ENCODE data around the gene NID1. TPM values are rescaled to one million over a fixed set of nuclear protein-coding genes. Genes with fewer than 3 reads are reported as not detected.
A peak's percentile ranks its signal among the peaks of the same experiment; 100 is the strongest.
"Not testable (repeated sequence)": the region's sequence is repeated elsewhere in the genome, so short reads cannot be mapped to it uniquely, and the experiment has no call there.

The NID1 gene
- total RNA-seq, 8 experiments from 2014 or later: 5.1 to 271 (median 8.9) TPM

DNA sequence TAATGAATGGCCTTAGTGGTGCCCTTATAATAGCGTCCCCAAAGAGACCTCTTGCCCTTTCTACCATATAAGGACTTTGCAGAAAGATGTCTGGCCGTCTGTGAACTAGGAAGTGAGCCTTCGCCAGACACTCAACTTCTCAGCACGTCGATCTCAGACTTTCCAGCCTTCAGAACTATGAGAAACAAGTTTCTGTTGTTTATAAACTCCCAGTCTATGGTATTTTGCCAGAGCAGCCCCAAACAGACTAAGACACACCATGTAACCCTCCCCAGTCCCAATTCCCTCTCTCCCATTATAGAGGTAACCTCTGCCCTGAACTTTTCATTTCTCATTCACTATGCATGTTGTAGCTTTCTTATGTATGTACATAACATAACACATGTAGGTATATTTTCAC is 55.7 kb downstream of the NID1 start:
- H3K4me1 ChIP-seq (replicated peaks in 1 of 2): no peaks in the 10 kb centered on the region
- H3K4me3 ChIP-seq: no peak overlapping the region
- 79 to 91% (median 81%) methylated on average over 2 to 5 of the region's 5 CpGs; no CpG with 5 or more reads in 5 of the 10 experiments for WGBS, 10 experiments
- in situ Hi-C loops (cut with MboI; ENCODE audit: low pct_unique_long_range_greater_than_20kb in 2 of 9, low sequenced_read_pairs in 9 of 9, unreplicated experiment in 9 of 9): no loop called here
- no peak overlapping the region for H3K27ac ChIP-seq
- ATAC-seq (replicated peaks in 6 of 8): no peak

DNA sequence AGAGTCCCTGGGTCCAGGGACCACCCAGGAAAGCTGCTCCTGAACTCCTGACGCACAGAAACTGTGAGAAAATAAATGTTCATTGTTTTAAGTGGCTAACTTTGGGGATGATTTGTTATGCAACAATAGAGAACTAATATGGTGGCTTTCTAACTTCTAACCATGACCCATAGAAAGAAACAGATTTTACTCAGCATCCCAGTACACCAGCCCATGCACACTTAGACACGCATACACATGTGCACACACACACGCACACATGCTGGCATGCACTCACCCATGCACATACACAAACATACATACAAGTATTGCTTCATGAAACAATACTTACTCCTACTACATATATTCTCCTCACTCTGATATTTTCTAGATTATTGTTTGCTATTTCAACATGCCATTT is 57.1 kb downstream of the NID1 start:
- H3K4me1 ChIP-seq (replicated peaks in 1 of 2): no peaks in the 10 kb centered on the region
- in situ Hi-C loops (cut with MboI; ENCODE audit: low pct_unique_long_range_greater_than_20kb in 2 of 9, low sequenced_read_pairs in 9 of 9, unreplicated experiment in 9 of 9): no loop called here
- H3K27ac ChIP-seq: no peak overlapping the region
- WGBS, 10 experiments: 92 to 100% (median 97%) methylated on average over 1 to 3 of the region's 3 CpGs; no CpG with 5 or more reads in 3 of the 10 experiments
- no peak for ATAC-seq (replicated peaks in 6 of 8)
- no peak overlapping the region for H3K4me3 ChIP-seq

DNA sequence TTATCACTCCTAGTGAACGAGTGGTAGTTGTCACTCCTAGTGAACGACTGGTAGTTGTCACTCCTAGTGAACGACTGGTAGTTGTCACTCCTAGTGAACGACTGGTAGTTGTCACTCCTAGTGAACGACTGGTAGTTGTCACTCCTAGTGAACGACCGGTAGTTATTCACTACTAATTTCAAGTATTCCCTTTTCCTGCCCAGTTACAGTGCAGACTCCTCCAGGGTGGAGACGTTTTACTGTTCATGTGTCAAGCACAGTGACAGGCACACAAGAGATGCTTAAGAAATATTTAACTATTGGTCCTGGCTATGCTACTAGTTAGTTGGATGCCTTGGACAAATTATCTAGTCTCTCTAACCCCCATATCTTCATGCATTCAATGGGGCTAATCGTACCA is 61.8 kb downstream of the NID1 start:
- in situ Hi-C loops (cut with MboI; ENCODE audit: low pct_unique_long_range_greater_than_20kb in 2 of 9, low sequenced_read_pairs in 9 of 9, unreplicated experiment in 9 of 9); H3K27ac ChIP-seq; H3K4me1 ChIP-seq (replicated peaks in 1 of 2); H3K4me3 ChIP-seq; ATAC-seq (replicated peaks in 6 of 8): not testable (repeated sequence)
- WGBS, 10 experiments: 43 to 100% (median 76%) methylated on average over 2 to 9 of the region's 9 CpGs

DNA sequence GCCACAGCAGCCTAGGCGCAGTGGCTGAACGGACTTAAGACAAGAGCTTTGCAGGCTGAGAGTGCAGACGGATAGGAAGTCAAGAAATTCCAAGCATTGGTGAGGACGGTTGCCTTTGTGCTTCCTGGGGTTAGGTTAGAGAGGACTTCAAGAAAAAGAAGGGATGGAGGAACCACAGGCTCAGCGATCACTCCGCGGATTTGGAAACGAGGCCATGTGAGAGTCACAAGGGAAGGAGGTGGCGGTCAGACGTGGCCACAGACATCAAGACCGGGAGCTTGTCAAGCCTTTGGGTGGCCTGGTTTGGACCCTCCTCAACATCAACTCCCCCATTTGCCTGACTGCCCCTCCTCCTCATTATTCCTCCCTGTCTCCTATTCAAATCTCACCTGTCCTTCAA is 62.3 kb downstream of the NID1 start:
- ATAC-seq (replicated peaks in 6 of 8): no peak
- WGBS, 10 experiments: 91 to 100% (median 96%) methylated on average over 1 to 9 of the region's 11 CpGs; no CpG with 5 or more reads in 3 of the 10 experiments
- H3K4me3 ChIP-seq: no peak overlapping the region
- peaks cover 0 to 4% of the 10 kb centered on the region in 2 donors for H3K4me1 ChIP-seq (replicated peaks in 1 of 2)
- in situ Hi-C loops (cut with MboI; ENCODE audit: low pct_unique_long_range_greater_than_20kb in 2 of 9, low sequenced_read_pairs in 9 of 9, unreplicated experiment in 9 of 9): no loop called here
- H3K27ac ChIP-seq: no peak overlapping the region

DNA sequence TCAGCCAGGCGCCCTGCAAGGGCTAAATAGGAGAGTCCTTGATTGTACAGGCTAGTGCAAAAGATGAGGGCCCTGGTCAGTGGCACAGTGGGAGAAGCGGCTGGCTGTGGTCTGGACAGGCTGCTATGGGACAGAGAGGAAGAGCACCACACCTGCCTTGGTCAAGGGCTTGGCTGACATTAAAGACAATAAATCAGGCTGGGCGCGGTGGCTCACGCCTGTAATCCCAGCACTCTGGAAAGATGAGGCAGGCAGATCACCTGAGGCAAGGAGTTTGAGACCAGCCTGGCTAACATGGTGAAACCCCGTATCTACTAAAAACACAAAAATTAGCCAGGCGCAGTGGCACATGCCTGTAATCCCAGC is 62.9 kb downstream of the NID1 start:
- in situ Hi-C loops (cut with MboI; ENCODE audit: low pct_unique_long_range_greater_than_20kb in 2 of 9, low sequenced_read_pairs in 9 of 9, unreplicated experiment in 9 of 9): no loop called here
- WGBS, 10 experiments: 70 to 100% (median 87%) methylated on average over 1 to 7 of the region's 7 CpGs; no CpG with 5 or more reads in 4 of the 10 experiments
- Histone ChIP-seq H3K4me3 (no peak overlapping the region), H3K4me1 (replicated peaks in 1 of 2) (peaks cover 0 to 4% of the 10 kb centered on the region in 2 donors), H3K27ac (no peak overlapping the region)
- peak in 2 of 8 experiments; percentile 23 to 27 for ATAC-seq (replicated peaks in 6 of 8)

DNA sequence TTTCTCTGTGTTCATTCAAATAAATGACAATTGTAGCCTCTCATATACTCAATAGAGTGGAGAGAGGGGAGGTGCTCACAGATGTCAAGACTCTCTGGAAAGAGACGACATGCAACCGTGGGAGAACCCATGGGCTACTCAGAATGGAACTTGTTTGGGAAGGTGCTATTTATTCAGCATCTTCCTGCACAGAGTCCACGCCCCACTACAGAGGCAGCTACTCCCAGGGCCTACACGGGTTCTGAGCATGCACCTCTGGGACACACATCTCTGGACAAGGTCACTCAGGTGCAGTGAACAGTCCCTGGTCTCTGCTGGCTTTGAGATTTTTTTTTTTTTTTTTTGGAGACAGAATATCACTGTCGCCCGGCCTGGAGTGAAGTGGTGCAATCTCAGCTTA is 64.1 kb downstream of the NID1 start:
- 89 to 100% (median 98%) methylated on average over 1 to 5 of the region's 6 CpGs; no CpG with 5 or more reads in 2 of the 10 experiments for WGBS, 10 experiments
- in situ Hi-C loops (cut with MboI; ENCODE audit: low pct_unique_long_range_greater_than_20kb in 2 of 9, low sequenced_read_pairs in 9 of 9, unreplicated experiment in 9 of 9): no loop called here
- Histone ChIP-seq H3K4me3 (no peak overlapping the region), H3K27ac (no peak overlapping the region), H3K4me1 (replicated peaks in 1 of 2) (peaks cover 0 to 4% of the 10 kb centered on the region in 2 donors)
- ATAC-seq (replicated peaks in 6 of 8): no peak

DNA sequence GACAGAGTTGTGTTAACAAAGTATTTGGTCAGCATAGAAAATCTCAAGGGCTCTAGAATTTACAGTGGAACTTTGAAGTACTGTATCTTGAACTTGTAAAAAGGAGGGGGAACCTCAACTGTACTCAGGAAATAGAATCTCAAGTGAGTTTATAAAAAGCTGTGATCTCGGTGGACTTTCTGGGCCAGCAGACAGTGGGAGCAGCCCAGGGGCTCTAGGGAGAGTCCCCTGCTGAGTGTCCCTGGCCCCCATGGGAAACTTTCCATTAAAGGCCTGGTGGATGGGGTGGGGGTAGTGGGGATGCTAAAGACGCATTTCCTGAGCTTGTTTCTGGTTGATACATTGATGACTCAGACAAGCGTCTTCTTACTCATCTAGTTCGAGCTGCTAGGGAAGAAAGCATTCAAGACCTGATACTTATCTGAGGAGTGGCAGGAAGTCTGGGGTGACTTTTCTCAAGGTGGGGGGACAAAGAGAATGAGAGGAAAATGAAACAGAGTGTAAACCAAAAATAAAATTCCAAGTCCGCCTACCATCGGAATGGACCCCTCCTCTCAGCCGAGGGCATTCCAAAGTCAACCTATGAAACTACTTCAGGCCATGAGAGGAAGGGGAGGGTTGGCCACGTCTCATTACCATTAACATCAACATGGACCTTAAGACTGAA is 65.5 kb downstream of the NID1 start:
- no peak overlapping the region for H3K27ac ChIP-seq
- ATAC-seq (replicated peaks in 6 of 8): peak in 2 of 8 experiments; percentile 91 to 98
- in situ Hi-C loops (cut with MboI; ENCODE audit: low pct_unique_long_range_greater_than_20kb in 2 of 9, low sequenced_read_pairs in 9 of 9, unreplicated experiment in 9 of 9): no loop called here
- 6 to 100% (median 88%) methylated on average over 1 to 8 of the region's 8 CpGs; no CpG with 5 or more reads in 3 of the 10 experiments for WGBS, 10 experiments
- no peak overlapping the region for H3K4me3 ChIP-seq
- peaks cover 0 to 4% of the 10 kb centered on the region in 2 donors for H3K4me1 ChIP-seq (replicated peaks in 1 of 2)

DNA sequence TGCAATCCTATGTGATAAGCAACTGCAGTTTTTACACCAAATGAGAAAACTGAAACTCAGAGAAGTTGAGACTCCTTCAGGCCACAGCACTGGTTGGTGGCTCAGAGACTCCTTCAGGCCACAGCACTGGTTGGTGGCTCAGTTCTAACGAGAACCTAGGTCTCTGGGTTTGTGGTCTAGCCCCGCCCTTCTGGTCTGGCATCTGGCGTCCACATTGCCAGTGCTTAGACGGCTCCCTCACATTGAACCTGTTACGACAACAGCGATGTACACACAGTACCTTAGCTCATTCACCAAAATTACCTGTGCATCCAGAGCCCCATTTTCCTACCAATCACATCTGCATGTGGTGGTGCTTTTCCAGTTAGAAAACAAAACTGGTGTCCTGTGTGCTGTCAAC is 66.1 kb downstream of the NID1 start:
- peak in 2 of 8 experiments; percentile 17 to 65 for ATAC-seq (replicated peaks in 6 of 8)
- Histone ChIP-seq H3K4me1 (replicated peaks in 1 of 2) (peaks cover 0 to 4% of the 10 kb centered on the region in 2 donors), H3K27ac (no peak overlapping the region), H3K4me3 (no peak overlapping the region)
- WGBS, 10 experiments: 46 to 100% (median 93%) methylated on average over 1 to 6 of the region's 6 CpGs; no CpG with 5 or more reads in 2 of the 10 experiments
- in situ Hi-C loops (cut with MboI; ENCODE audit: low pct_unique_long_range_greater_than_20kb in 2 of 9, low sequenced_read_pairs in 9 of 9, unreplicated experiment in 9 of 9): no loop called here

DNA sequence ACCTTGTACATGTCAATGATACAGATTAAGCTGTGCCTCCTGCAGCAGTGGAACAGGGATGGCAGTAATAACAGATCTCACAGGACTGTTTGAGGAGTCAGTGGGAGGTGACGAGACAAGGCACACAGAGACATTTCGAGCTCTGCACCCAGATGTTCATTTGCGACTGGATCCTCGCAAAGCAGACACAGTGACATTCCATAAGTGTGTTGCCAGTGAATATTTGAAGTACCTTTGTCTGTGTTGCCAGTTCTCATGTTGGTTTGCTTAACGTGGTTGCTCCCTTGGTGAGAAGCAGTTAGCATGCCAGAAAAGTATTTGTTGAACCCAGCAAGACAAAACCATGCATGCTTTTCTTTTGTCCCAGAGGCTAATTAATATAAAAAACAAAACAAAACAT is 67.0 kb downstream of the NID1 start:
- Histone ChIP-seq H3K4me1 (replicated peaks in 1 of 2) (peaks cover 0 to 4% of the 10 kb centered on the region in 2 donors), H3K27ac (no peak overlapping the region), H3K4me3 (no peak overlapping the region)
- 43 to 100% (median 95%) methylated on average over 1 to 5 of the region's 5 CpGs for WGBS, 10 experiments
- peak in 1 of 8 experiments; percentile 62 for ATAC-seq (replicated peaks in 6 of 8)
- in situ Hi-C loops (cut with MboI; ENCODE audit: low pct_unique_long_range_greater_than_20kb in 2 of 9, low sequenced_read_pairs in 9 of 9, unreplicated experiment in 9 of 9): no loop called here

DNA sequence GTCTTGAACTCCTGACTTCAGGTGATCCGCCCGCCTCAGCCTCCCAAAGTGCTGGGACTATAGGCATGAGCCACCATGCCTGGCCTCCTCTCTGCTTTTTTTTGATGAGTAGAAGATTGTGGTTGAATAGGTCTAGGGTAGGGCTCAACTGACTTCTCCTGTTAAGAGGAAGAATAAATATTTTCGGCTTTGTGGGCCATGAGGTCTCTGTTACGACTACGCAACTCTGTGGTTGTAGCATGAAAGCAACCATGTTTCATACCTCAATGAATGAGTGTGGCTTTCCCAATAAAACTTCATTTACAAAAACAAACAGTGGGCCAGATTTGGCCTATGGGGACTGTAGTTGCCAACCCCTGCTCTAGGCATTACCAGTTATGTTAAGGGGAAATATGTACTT is 67.8 kb downstream of the NID1 start:
- WGBS, 10 experiments: 88 to 100% (median 100%) methylated on average over 3 to 5 of the region's 5 CpGs; no CpG with 5 or more reads in 4 of the 10 experiments
- Histone ChIP-seq H3K4me1 (replicated peaks in 1 of 2) (peaks cover 0 to 4% of the 10 kb centered on the region in 2 donors), H3K4me3 (no peak overlapping the region), H3K27ac (no peak overlapping the region)
- in situ Hi-C loops (cut with MboI; ENCODE audit: low pct_unique_long_range_greater_than_20kb in 2 of 9, low sequenced_read_pairs in 9 of 9, unreplicated experiment in 9 of 9): no loop called here
- ATAC-seq (replicated peaks in 6 of 8): no peak

DNA sequence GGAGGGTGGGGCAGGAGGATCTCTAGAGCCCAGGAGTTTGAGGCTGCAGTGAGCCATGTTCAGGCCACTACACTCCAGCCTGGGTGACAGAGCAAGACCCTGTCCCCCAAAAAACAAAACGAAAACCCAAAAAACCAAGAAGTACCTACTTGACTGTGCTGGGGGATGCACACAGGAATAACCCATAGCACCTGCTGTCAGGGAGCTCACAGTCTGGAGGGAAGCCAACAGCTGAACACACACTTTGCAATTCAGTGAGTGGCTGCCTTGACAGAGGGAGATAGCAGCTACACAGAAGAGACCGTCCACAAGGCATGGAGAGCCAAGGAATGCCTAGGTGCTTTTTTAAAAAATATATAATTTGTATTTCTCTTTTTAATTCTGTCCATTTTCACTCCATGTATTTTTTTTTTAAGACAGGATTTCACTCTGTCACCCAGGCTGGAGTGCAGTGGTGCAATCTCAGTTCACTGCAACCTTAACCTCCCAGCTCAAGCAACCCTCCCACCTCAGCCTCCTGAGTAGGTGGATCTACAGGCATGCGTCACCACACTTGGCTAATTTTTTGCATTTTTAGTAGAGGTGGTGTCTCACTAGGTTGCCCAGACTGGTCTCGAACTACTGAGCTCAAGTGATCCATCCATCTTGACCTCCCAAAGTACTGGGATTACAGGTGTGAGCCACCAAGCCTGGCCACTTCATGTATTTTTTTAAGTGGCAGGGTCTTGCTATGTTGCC is 68.7 kb downstream of the NID1 start:
- WGBS, 10 experiments: 60 to 100% (median 90%) methylated on average over 1 to 4 of the region's 4 CpGs; no CpG with 5 or more reads in 2 of the 10 experiments
- peak in 1 of 8 experiments; percentile 47 for ATAC-seq (replicated peaks in 6 of 8)
- no peak overlapping the region for H3K4me3 ChIP-seq
- H3K4me1 ChIP-seq (replicated peaks in 1 of 2): no peaks in the 10 kb centered on the region
- in situ Hi-C loops (cut with MboI; ENCODE audit: low pct_unique_long_range_greater_than_20kb in 2 of 9, low sequenced_read_pairs in 9 of 9, unreplicated experiment in 9 of 9): no loop called here
- H3K27ac ChIP-seq: no peak overlapping the region

DNA sequence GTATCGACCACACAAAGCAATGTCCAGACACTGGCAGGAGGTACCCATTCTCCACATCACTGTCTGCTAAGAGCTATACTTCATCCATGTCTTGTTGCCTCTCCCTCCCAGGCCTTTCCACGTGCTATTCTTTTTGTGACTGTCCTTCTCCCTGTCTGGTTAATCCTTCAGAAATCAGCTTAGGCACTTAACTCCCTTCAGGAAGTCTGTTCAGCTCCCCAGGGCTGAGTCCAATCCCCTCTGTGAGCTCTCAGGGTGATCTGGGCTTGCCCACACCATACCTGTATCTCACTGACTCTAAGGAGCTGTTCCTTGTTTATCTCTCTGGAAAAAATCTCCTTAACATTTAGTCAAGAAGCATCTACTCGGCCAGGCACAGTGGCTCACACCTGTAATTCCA is 69.4 kb downstream of the NID1 start:
- Histone ChIP-seq H3K27ac (no peak overlapping the region), H3K4me3 (no peak overlapping the region), H3K4me1 (replicated peaks in 1 of 2) (no peaks in the 10 kb centered on the region)
- ATAC-seq (replicated peaks in 6 of 8): no peak
- 60 to 100% (median 88%) methylated on average over 1 to 2 of the region's 3 CpGs; no CpG with 5 or more reads in 2 of the 10 experiments for WGBS, 10 experiments
- in situ Hi-C loops (cut with MboI; ENCODE audit: low pct_unique_long_range_greater_than_20kb in 2 of 9, low sequenced_read_pairs in 9 of 9, unreplicated experiment in 9 of 9): no loop called here

DNA sequence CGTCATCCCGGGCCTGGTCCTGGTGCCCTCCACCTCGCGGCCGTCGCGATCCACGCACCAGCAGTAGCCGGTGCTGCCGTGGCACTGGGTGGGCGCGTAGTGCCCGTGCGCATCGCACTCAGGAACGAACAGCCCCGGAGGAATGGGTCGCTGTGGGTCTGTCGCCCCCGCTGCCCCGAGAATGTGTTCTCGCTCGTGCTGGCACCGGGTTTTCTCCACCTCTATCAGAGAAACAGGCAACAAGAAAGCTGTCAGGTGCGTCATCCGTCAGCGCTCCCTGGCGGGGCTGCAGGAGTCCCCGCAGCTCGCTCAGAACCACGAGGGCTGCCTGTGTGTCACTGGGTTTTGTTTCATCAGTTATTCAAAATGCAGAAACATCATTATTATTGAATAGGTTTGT is 71.2 kb downstream of the NID1 start:
- no peaks in the 10 kb centered on the region for H3K4me1 ChIP-seq (replicated peaks in 1 of 2)
- ATAC-seq (replicated peaks in 6 of 8): no peak
- in situ Hi-C loops (cut with MboI; ENCODE audit: low pct_unique_long_range_greater_than_20kb in 2 of 9, low sequenced_read_pairs in 9 of 9, unreplicated experiment in 9 of 9): no loop called here
- WGBS, 10 experiments: 65 to 100% (median 91%) methylated on average over 2 to 21 of the region's 31 CpGs; no CpG with 5 or more reads in 5 of the 10 experiments
- no peak overlapping the region for H3K27ac ChIP-seq
- H3K4me3 ChIP-seq: no peak overlapping the region

Measured in motor neuron (in vitro differentiated cells).